Fibroblast of the aortic adventitia (primary cell): Measurements from ENCODE around the gene POU2AF1. TPM values are rescaled to one million over a fixed set of nuclear protein-coding genes. Genes with fewer than 3 reads are reported as not detected.
A peak's percentile ranks its signal among the peaks of the same experiment; 100 is the strongest.

Source experiments
- DNase-seq: peaks from one replicate; pipeline ENCODE4 v3.0.0-alpha.2; 2010; ENCODE audit warnings: low read depth
- H3K4me3 ChIP-seq: 2 replicates; pipeline ENCODE4 v1.5.1; 2011; ENCODE audit warnings: low read depth, mild to moderate bottlenecking, control low read depth, low read length, moderate library complexity
- total RNA-seq: library from RNA; depleted of rRNA; stranded (reverse); fragments of >200 nt; gene quantifications from 2 replicates; pipeline ENCODE4 v1.2.3, GENCODE V29; 2012; ENCODE audit warnings: low replicate concordance
- TF ChIP-seq, protein P1 (sequence below): IDR thresholded peaks from 2 replicates; pipeline ENCODE4 v1.5.1; 2011; ENCODE audit warnings: mild to moderate bottlenecking, low read length, control low read depth, inconsistent platforms; ENCODE audit not compliant: insufficient read depth

POU2AF1 gene
- total RNA-seq, 1 donor = not detected

DNA sequence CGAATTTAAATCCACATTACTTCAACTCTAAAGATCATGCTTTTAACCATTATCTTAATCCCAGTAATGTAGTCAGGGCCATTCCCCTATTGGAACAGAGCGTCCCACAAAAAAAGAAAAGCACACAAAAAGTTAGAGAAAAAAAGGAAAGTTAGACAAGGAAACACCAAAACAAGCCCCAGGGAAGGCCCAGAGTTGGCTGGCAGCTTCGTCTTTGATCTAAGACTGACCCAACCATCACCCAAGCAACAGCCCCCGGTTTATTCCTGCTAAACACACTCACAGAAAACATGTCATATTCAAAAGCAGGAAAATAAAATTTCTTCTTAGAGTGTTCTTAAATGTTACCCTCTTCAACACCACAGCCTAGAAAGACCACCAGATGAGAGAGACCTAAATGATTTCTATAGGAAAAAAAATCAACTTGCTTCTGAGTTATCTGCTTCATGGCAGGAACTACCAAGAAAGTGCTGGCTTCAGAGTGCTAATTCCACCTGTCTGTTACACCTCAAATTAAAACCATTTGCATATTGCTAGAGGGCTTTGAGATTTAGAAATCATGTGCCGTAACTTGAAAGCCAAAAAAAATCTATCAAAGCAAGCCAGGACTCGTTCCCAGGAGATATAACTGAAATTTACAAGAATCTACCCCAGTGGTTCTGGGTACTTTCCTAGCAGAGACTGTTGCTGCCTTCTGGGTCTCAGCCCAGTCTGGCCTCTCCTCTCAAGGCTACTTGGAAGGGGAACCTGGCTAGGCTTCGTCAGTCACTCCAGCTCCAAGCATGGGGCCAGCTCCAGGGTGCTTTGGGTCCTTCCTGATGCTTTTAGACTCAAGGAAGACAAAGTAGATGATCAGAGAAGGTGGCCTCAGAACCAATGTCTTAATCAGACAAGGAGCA is 49.5 kb downstream of the POU2AF1 start:
- no peak overlapping the region for H3K4me3 ChIP-seq
- DNase-seq = peak; percentile 82
- TF ChIP-seq, protein P1, sequence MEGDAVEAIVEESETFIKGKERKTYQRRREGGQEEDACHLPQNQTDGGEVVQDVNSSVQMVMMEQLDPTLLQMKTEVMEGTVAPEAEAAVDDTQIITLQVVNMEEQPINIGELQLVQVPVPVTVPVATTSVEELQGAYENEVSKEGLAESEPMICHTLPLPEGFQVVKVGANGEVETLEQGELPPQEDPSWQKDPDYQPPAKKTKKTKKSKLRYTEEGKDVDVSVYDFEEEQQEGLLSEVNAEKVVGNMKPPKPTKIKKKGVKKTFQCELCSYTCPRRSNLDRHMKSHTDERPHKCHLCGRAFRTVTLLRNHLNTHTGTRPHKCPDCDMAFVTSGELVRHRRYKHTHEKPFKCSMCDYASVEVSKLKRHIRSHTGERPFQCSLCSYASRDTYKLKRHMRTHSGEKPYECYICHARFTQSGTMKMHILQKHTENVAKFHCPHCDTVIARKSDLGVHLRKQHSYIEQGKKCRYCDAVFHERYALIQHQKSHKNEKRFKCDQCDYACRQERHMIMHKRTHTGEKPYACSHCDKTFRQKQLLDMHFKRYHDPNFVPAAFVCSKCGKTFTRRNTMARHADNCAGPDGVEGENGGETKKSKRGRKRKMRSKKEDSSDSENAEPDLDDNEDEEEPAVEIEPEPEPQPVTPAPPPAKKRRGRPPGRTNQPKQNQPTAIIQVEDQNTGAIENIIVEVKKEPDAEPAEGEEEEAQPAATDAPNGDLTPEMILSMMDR = no peak

DNA sequence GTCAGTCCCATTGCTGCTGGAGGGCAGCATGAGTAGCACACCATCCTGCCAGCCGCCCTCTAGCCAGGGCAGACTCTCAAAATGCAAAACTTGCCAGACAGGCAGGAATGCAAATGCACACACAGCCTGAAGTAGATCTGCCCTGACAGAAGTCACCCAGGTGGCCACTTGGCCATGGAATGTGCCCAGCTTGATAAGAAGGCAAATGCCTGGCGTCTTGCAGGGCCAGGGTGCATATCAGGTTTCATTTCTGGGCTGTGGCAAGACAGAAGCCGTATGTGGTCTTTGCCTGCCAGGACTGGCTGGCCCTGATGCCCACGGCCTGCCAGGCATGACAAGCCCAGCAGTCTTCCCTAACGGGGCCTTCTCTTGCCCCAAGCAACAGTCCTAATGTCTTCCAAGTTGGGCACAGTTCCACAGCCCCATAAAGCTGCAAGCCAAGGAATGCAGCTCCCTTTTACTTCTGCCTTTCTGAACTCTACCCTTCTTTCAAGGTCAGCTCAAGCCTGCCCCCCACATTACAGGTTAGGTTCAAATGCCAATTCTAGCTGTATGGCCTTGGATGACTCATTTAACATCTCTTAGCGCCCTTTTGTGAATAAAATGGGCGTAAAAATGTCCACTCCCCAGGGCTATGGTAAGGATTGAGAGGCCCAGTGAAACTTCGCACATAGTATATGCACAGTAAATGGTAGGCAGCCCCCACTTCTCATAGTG is 51.0 kb downstream of the POU2AF1 start:
- H3K4me3 ChIP-seq = no peak overlapping the region
- TF ChIP-seq, protein P1 = no peak
- no peak for DNase-seq

DNA sequence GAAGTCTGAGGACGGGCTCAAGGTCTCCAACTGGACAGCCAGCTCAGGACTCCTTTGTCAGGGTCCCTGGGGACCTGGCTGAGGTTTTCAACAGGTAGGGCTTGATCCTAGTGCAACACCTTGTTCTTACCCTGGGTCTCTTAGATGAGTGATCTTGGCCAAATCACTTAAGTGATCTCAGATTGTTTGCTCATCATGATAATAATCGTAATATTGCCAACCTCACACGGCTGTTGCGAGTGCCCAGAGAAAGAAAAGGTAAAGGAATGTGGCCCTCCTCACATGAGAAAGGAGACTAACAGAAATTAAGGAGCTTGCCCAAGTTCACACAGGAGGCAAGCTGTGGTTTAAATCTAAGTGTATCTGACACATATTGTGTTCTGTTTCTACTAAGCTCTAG is 52.3 kb downstream of the POU2AF1 start:
- TF ChIP-seq, protein P1 = no peak
- H3K4me3 ChIP-seq = no peak overlapping the region
- no peak for DNase-seq

DNA sequence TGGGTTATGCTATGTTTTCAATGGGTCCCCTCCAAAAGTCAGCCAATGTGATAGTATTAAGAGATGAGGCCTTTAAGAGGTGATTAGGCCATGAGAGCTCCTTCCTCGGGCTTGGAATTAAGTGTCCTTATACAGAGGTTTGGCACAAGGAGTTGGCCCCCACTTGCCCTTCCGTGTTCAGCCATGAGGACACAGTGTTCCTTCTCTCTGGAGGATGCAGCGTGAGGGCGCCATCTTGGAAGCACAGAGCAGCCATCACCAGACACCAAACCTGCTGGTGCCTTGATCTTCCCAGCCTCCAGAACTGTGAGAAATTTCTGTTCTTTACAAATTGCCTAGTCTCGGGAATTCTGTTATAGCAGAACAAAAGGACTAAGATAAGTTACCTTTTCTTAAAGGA is 53.8 kb downstream of the POU2AF1 start:
- no peak for DNase-seq
- TF ChIP-seq, protein P1 = no peak
- no peak overlapping the region for H3K4me3 ChIP-seq

DNA sequence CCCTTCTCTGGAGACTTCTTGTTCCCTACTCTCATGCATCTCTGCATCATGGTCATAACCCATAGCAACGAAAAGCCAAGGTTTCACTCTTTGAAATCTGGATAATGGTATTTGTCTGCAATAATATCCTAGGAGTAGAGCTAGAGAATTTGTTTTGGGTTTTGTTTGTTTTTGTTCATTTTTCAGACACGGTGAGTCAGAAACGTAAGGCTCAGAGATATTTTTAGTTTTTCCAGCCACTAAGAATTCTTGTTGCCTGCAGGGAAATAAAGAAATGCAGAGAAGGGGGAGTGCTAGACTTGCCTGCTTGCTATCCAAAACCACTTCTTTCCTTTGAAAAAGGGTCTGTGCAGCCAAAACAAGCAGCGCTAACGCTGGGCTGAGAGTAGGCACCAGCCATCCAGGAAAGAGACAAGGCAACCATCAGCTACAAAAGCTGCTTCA is 54.8 kb downstream of the POU2AF1 start:
- TF ChIP-seq, protein P1 = no peak
- DNase-seq = peak; percentile 82
- peak overlapping the region; percentile 22 for H3K4me3 ChIP-seq

DNA sequence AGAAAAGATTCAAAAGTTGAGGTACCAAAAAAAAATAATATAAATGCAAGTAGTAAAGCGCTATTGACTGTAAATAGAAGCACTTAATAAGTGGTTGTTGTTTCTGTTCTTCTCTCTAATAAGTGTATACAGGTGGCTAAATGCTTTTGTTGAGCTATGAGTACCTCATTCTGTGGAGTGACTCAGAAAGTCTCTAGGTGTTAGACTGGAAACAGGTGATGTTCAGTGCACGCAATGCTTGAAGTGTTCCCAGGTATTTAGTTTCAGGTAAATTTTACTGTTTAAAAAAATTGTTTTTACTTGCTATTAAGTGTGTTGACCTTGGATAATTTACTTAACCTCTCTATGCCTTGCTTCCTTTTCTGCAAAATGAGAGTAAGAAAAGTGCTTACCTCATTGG is 56.5 kb downstream of the POU2AF1 start:
- H3K4me3 ChIP-seq = no peak overlapping the region
- DNase-seq = no peak
- TF ChIP-seq, protein P1 = no peak
